SU-DHL-6 (cell line): ENCODE measurements around the gene CDKN2AIPNL.

Source experiments
- H2AFZ ChIP-seq: fragments of 200-600 bp; sonication (generic); 2 replicates; pipeline ENCODE4 v1.6.1; 2014; ENCODE audit warnings: low read depth, mild to moderate bottlenecking, moderate library complexity, mixed read lengths, antibody characterized with exemption, low read length; ENCODE audit not compliant: severe bottlenecking
- H3F3A ChIP-seq: fragments of 200-600 bp; shearing (Covaris generic); 2 replicates; pipeline ENCODE4 v1.6.0; 2016; ENCODE audit warnings: antibody characterized with exemption, mild to moderate bottlenecking; ENCODE audit not compliant: insufficient read depth
- H3K27ac ChIP-seq: fragments of 200-600 bp; sonication (generic); 2 replicates; pipeline ENCODE4 v1.5.1; 2016; ENCODE audit warnings: low read depth, mild to moderate bottlenecking, low read length, moderate library complexity, mixed read lengths
- H3K27me3 ChIP-seq: fragments of 200-600 bp; sonication (generic), shearing (Covaris generic); 2 replicates; pipeline ENCODE4 v1.6.0; 2014; ENCODE audit warnings: mild to moderate bottlenecking, low read length
- H3K36me3 ChIP-seq: fragments of 200-600 bp; sonication (generic); 2 replicates; pipeline ENCODE4 v1.6.1; 2014; ENCODE audit warnings: mild to moderate bottlenecking, low read length, mixed read lengths
- H3K4me2 ChIP-seq: fragments of 300-600, 200-600 bp; shearing (Covaris generic), sonication (generic); 2 replicates; pipeline ENCODE4 v1.6.0; 2014; ENCODE audit warnings: low read length, low read depth, mild to moderate bottlenecking; ENCODE audit not compliant: poor library complexity, severe bottlenecking
- H3K4me3 ChIP-seq: fragments of 200-600 bp; sonication (generic); 2 replicates; pipeline ENCODE4 v1.5.1; 2014; ENCODE audit warnings: antibody characterized with exemption, low read length, mild to moderate bottlenecking, mixed read lengths; ENCODE audit not compliant: insufficient read depth, poor library complexity, severe bottlenecking
- H3K79me2 ChIP-seq: fragments of 200-600 bp; sonication (generic); 2 replicates; pipeline ENCODE4 v1.6.1; 2014; ENCODE audit warnings: mild to moderate bottlenecking, low read length, moderate library complexity; ENCODE audit not compliant: insufficient read depth
- H3K9ac ChIP-seq: fragments of 200-600 bp; sonication (generic); 2 replicates; pipeline ENCODE4 v1.7.0; 2014; ENCODE audit warnings: mild to moderate bottlenecking, low read length
- H3K9me2 ChIP-seq: fragments of 200-600 bp; sonication (generic); replicated peaks from 2 replicates; pipeline ENCODE4 v1.6.1; 2014; ENCODE audit warnings: low read length; ENCODE audit not compliant: insufficient read depth
- H3K9me3 ChIP-seq: fragments of 200-600 bp; sonication (generic); 2 replicates; pipeline ENCODE4 v1.6.1; 2014; ENCODE audit warnings: low read length, mixed read lengths; ENCODE audit not compliant: insufficient read depth
- H4K20me1 ChIP-seq: fragments of 200-600 bp; sonication (generic); 2 replicates; pipeline ENCODE4 v1.6.1; 2014; ENCODE audit warnings: low read depth, mild to moderate bottlenecking, antibody characterized with exemption, low read length, moderate library complexity, mixed read lengths
- EZH2phosphoT487 ChIP-seq: fragments of 200-600 bp; sonication (generic), shearing (Covaris generic); conservative IDR thresholded peaks from 2 replicates; pipeline ENCODE4 v1.6.1; 2018; ENCODE audit warnings: mild to moderate bottlenecking, antibody characterized with exemption, low read length, moderate library complexity, mixed read lengths
- TF ChIP-seq, protein P1 (sequence below): fragments of 200-600 bp; sonication (generic); IDR thresholded peaks from one replicate; pipeline ENCODE4 v1.5.1; 2017; ENCODE audit warnings: antibody characterized with exemption, mild to moderate bottlenecking, low read length, moderate library complexity; ENCODE audit not compliant: insufficient read depth, poor library complexity, severe bottlenecking

The CDKN2AIPNL gene, protein sequence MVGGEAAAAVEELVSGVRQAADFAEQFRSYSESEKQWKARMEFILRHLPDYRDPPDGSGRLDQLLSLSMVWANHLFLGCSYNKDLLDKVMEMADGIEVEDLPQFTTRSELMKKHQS

DNA sequence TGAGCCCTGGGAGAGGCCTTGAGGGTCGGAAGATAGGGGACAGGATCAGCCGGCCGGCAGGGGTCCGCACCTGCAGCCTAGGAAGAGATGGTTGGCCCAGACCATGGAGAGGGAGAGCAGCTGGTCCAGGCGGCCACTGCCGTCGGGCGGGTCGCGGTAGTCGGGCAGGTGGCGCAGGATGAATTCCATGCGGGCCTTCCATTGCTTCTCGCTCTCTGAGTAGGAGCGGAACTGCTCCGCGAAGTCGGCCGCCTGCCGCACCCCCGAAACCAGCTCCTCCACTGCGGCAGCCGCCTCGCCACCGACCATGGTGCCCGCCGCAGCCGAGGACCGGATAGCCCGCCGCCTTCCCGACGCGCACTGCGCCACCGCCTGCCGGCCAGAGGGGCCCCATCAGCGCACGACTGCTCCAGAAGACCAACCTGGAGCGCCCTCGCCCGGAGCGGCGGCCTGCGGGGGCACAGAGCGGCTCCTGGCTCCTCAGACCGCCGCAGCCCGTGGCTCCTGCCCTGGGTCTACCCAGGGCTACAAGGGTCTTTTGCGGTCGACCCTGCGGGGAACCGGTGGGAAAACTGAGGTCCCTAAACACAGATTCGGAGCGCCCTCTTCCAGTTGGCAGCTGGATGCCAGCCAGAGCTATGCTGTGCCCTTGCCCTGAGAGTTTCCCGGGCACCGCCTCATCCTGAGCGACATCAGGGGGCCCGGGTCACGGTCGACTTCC, at the start of gene CDKN2AIPNL:
Gene CDKN2AIPNL (minus strand): TSS at position 336 of the 721 bp plus-strand sequence. CDS start 27 bp downstream, at position 309.
- Histone ChIP-seq H3K9me3 (no peaks in the 10 kb centered on the region), H3K4me3 (peak within 1 kb of the TSS; percentile 99), H3K27ac (0 out of 2 replicates have a peak within 1 kb of the TSS, but pooled peaks have one; percentile 11), H3K9me2 (no peaks in the 10 kb centered on the region), H3K9ac (peak within 1 kb of the TSS; percentile 95), H3K79me2 (peaks cover 26% of the 10 kb centered on the region), H3K36me3 (no peaks in the 10 kb centered on the region), H3K4me2 (peak within 1 kb of the TSS; percentile 95), H3F3A (0 out of 2 replicates have a peak, but pooled peaks cover 5% of the 10 kb centered on the region), H2AFZ (peak within 1 kb of the TSS; percentile 95), H3K27me3 (no peaks in the 10 kb centered on the region), H4K20me1 (no peaks in the 10 kb centered on the region)
- TF ChIP-seq, protein P1, sequence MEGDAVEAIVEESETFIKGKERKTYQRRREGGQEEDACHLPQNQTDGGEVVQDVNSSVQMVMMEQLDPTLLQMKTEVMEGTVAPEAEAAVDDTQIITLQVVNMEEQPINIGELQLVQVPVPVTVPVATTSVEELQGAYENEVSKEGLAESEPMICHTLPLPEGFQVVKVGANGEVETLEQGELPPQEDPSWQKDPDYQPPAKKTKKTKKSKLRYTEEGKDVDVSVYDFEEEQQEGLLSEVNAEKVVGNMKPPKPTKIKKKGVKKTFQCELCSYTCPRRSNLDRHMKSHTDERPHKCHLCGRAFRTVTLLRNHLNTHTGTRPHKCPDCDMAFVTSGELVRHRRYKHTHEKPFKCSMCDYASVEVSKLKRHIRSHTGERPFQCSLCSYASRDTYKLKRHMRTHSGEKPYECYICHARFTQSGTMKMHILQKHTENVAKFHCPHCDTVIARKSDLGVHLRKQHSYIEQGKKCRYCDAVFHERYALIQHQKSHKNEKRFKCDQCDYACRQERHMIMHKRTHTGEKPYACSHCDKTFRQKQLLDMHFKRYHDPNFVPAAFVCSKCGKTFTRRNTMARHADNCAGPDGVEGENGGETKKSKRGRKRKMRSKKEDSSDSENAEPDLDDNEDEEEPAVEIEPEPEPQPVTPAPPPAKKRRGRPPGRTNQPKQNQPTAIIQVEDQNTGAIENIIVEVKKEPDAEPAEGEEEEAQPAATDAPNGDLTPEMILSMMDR, result peak; percentile 76
- no peak for TF ChIP-seq EZH2phosphoT487

DNA sequence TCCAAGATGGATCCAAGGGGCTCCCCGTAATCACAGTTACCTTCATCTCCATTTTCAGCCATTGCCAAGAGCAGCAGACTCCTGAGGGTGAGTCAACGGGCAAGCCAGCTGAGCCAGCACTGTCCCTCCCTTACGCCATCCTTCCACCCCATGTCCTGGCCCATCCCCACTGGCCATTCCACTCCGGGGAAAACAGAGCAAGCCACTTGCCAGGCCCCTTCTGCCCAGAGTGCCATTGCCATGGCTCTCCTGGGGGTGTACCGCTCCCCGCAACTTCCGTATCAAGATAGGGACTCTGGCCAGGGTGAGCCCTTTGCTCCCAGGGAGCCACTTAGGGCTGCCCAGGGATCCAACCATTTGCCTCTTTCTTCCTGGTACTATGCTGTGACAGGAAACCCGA, 48.9 kb upstream of the CDKN2AIPNL start:
- H3K4me2 ChIP-seq, result no peak overlapping the region
- no peaks in the 10 kb centered on the region for H3K79me2 ChIP-seq
- H3K9ac ChIP-seq, result no peak overlapping the region
- H3K4me3 ChIP-seq, result no peak overlapping the region
- H3F3A ChIP-seq, result no peaks in the 10 kb centered on the region
- H4K20me1 ChIP-seq, result no peaks in the 10 kb centered on the region
- no peaks in the 10 kb centered on the region for H3K36me3 ChIP-seq
- H3K9me2 ChIP-seq, result no peaks in the 10 kb centered on the region
- TF ChIP-seq EZH2phosphoT487, result no peak
- TF ChIP-seq, protein P1, result no peak
- H3K9me3 ChIP-seq, result no peaks in the 10 kb centered on the region
- H3K27me3 ChIP-seq, result no peaks in the 10 kb centered on the region
- no peak overlapping the region for H2AFZ ChIP-seq
- no peak overlapping the region for H3K27ac ChIP-seq

DNA sequence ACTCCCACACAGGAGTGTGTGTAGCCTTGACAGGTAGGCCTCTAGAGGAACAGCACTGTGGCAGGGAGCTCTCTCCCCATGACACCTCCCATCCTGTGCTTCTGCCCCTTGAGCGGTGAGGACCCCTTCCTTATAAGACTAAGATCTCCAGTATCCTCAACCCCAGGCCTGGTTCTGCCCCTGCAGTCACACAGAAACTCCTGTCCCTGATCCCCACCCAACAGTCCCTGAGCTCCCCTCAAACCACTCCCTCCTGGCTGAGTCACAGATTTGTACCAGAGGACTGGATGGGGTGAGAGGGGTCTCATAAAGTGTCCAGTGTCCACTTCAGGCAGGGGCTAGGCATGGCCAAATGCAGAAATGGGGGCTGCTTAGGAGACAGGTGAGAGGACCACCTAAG, 47.8 kb upstream of the CDKN2AIPNL start:
- Histone ChIP-seq H3K27me3 (no peaks in the 10 kb centered on the region), H3K27ac (no peak overlapping the region), H3K79me2 (no peaks in the 10 kb centered on the region), H4K20me1 (no peaks in the 10 kb centered on the region), H3K36me3 (no peaks in the 10 kb centered on the region), H3K4me2 (no peak overlapping the region), H3F3A (no peaks in the 10 kb centered on the region), H3K9ac (no peak overlapping the region), H3K4me3 (no peak overlapping the region), H2AFZ (no peak overlapping the region), H3K9me2 (no peaks in the 10 kb centered on the region), H3K9me3 (no peaks in the 10 kb centered on the region)
- TF ChIP-seq, protein P1, result no peak
- TF ChIP-seq EZH2phosphoT487, result no peak
